ENCODE results near the gene SOX6. TPM values are rescaled to one million over a fixed set of nuclear protein-coding genes. Genes with fewer than 3 reads are reported as not detected.

SOX6 gene
- total and polyA plus RNA-seq, 2 experiments from 2014 or later: 0.03 to 0.66 TPM

DNA sequence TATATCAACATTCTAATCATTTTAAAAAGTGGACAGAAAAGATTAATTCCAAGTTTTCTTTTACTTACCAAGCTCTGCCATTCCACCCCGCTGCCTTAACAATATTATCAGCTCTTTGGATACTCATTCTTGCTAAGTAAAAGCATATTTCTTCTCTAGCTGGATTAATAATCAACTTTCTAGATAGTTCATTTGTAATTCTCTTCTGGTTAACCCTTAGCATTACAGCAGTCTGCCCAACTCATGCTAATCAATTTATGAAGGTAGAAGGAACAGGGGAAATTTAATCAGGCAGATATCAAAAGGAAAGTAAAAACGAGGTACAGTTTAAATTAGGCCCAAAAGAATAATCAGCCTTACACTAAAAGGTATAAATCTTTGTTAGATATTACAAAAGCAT is 41.0 kb upstream of the SOX6 start:
- Histone ChIP-seq H3K36me3 (ENCODE audit: insufficient read depth) (no peaks in the 10 kb centered on the region), H4K20me1 (replicated peaks; ENCODE audit: insufficient read depth) (peaks cover 5% of the 10 kb centered on the region; the same call in 1 of the 2 replicates), H2AFZ (no peak overlapping the region), H3K27me3 (ENCODE audit: insufficient read depth) (peaks cover 100% of the 10 kb centered on the region), H3K4me2 (no peak overlapping the region), H3K4me3 (no peak overlapping the region), H3K79me2 (replicated peaks; ENCODE audit: insufficient read depth) (no peaks in the 10 kb centered on the region), H3F3A (replicated peaks; ENCODE audit: low read depth) (no peaks in the 10 kb centered on the region), H3K27ac (ENCODE audit: low read depth) (no peak overlapping the region), H3K4me1 (ENCODE audit: insufficient read depth) (no peaks in the 10 kb centered on the region), H3K9me2 (ENCODE audit: insufficient read depth) (no peaks in the 10 kb centered on the region)
- no peak for DNase-seq (ENCODE audit: low spot score)
- Mint-ChIP-seq H3K9me3 (no peaks in the 10 kb centered on the region), H3K27me3 (ENCODE audit: insufficient read depth, low read depth, poor library complexity) (peaks cover 37% of the 10 kb centered on the region), H3K4me3 (no peak overlapping the region), H3K4me1 (no peaks in the 10 kb centered on the region), H3K36me3 (ENCODE audit: low read depth) (no peaks in the 10 kb centered on the region), H3K27ac (no peak overlapping the region)
- ATAC-seq: no peak
- no peak for TF ChIP-seq EZH2phosphoT487 (IDR thresholded peaks at IDR 0.05; ENCODE audit: unreplicated experiment)
- no peak for TF ChIP-seq POLR2AphosphoS5 (IDR thresholded peaks at IDR 0.05; ENCODE audit: low read depth)
- no peak for TF ChIP-seq JUNB (IDR thresholded peaks at IDR 0.05; ENCODE audit: unreplicated experiment)
- TF ChIP-seq, protein P1, sequence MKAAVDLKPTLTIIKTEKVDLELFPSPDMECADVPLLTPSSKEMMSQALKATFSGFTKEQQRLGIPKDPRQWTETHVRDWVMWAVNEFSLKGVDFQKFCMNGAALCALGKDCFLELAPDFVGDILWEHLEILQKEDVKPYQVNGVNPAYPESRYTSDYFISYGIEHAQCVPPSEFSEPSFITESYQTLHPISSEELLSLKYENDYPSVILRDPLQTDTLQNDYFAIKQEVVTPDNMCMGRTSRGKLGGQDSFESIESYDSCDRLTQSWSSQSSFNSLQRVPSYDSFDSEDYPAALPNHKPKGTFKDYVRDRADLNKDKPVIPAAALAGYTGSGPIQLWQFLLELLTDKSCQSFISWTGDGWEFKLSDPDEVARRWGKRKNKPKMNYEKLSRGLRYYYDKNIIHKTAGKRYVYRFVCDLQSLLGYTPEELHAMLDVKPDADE (IDR thresholded peaks at IDR 0.05): no peak
- no peak for TF ChIP-seq NANOG (IDR thresholded peaks at IDR 0.05; ENCODE audit: borderline replicate concordance)
- TF ChIP-seq ZNF331 (CRISPR knock-in tag; IDR thresholded peaks at IDR 0.05; ENCODE audit: low read depth): no peak
- TF ChIP-seq STAT1 (IDR thresholded peaks at IDR 0.05; ENCODE audit: unreplicated experiment): no peak
- no peak for TF ChIP-seq EZH2 (IDR thresholded peaks at IDR 0.05; ENCODE audit: low read depth, unreplicated experiment)
- TF ChIP-seq CREB1 (CRISPR knock-in tag; IDR thresholded peaks at IDR 0.05; ENCODE audit: low read depth): no peak
- no peak for TF ChIP-seq CTCF (conservative IDR thresholded peaks at IDR 0.05; ENCODE audit: low read depth in 2 of 2)
- no peak for TF ChIP-seq ZNF114 (CRISPR knock-in tag; IDR thresholded peaks at IDR 0.05)
- TF ChIP-seq REST (IDR thresholded peaks at IDR 0.05; ENCODE audit: unreplicated experiment): no peak
- no peak for TF ChIP-seq ZNF462 (CRISPR knock-in tag; IDR thresholded peaks at IDR 0.05)

All from GM23338 (cell line).